Nephron (organoid): ENCODE data around the gene CCDC154.

Source experiments
- H3K27ac Mint-ChIP-seq, 3 experiments: 2 replicates each; pipeline ENCODE4 v1.8.0; 2020; ENCODE audit warnings: mixed read lengths in 3 of 3, mild to moderate bottlenecking in 2 of 3, moderate library complexity in 1 of 3
- H3K27me3 Mint-ChIP-seq: 2 replicates; pipeline ENCODE4 v1.8.0; 2021; ENCODE audit warnings: low read depth, mild to moderate bottlenecking, moderate library complexity, mixed read lengths
- H3K36me3 Mint-ChIP-seq: 2 replicates; pipeline ENCODE4 v1.8.0; 2020; ENCODE audit warnings: low read depth, mixed read lengths
- H3K4me1 Mint-ChIP-seq: 2 replicates; pipeline ENCODE4 v1.8.0; 2020; ENCODE audit warnings: mixed read lengths
- H3K4me3 Mint-ChIP-seq, 3 experiments: 2 replicates each; pipeline ENCODE4 v1.8.0; 2020; ENCODE audit warnings: mild to moderate bottlenecking in 3 of 3, mixed read lengths in 3 of 3, moderate library complexity in 2 of 3
- H3K9me3 Mint-ChIP-seq: 2 replicates; pipeline ENCODE4 v1.8.0; 2020; ENCODE audit warnings: mixed read lengths
- CTCF ChIP-seq, 3 experiments: fragments of 200-600 bp; sonication (generic); IDR thresholded peaks; one replicate each; pipeline ENCODE4 v1.5.0; 2021; ENCODE audit warnings: antibody characterized with exemption in 3 of 3; ENCODE audit not compliant: unreplicated experiment in 3 of 3

The CCDC154 gene

GRCh38 chr16:1430214-1430758, 14.1 kb downstream of the CCDC154 start:
- no peak for TF ChIP-seq CTCF (IDR thresholded peaks at IDR 0.05; ENCODE audit: unreplicated experiment in 3 of 3)
- H3K36me3 Mint-ChIP-seq: no peaks in the 10 kb centered on the region
- H3K27ac Mint-ChIP-seq: peak overlapping the region in 1 of 3 experiments; percentile 57
- no peaks in the 10 kb centered on the region for H3K27me3 Mint-ChIP-seq
- H3K4me1 Mint-ChIP-seq: no peaks in the 10 kb centered on the region
- no peak overlapping the region for H3K4me3 Mint-ChIP-seq
- H3K9me3 Mint-ChIP-seq: no peaks in the 10 kb centered on the region

- Mint-ChIP-seq H3K4me1 (no peaks in the 10 kb centered on the region), H3K27ac (no peak overlapping the region), H3K9me3 (no peaks in the 10 kb centered on the region), H3K4me3 (no peak overlapping the region), H3K27me3 (no peaks in the 10 kb centered on the region), H3K36me3 (no peaks in the 10 kb centered on the region)
- TF ChIP-seq CTCF (IDR thresholded peaks at IDR 0.05; ENCODE audit: unreplicated experiment in 3 of 3): no peak
Observed at GRCh38 chr16:1429631-1430030, 14.7 kb downstream of the CCDC154 start.

- TF ChIP-seq CTCF (IDR thresholded peaks at IDR 0.05; ENCODE audit: unreplicated experiment in 3 of 3): no peak
- H3K4me3 Mint-ChIP-seq: no peak overlapping the region
- no peaks in the 10 kb centered on the region for H3K27me3 Mint-ChIP-seq
- no peak overlapping the region for H3K27ac Mint-ChIP-seq
- no peaks in the 10 kb centered on the region for H3K36me3 Mint-ChIP-seq
- no peaks in the 10 kb centered on the region for H3K4me1 Mint-ChIP-seq
- no peaks in the 10 kb centered on the region for H3K9me3 Mint-ChIP-seq
Observed at GRCh38 chr16:1429012-1429411, 15.3 kb downstream of the CCDC154 start.

GRCh38 chr16:1428511-1428910, 15.8 kb downstream of the CCDC154 start:
- no peak overlapping the region for H3K4me3 Mint-ChIP-seq
- TF ChIP-seq CTCF (IDR thresholded peaks at IDR 0.05; ENCODE audit: unreplicated experiment in 3 of 3): peak in 1 of 3 experiments; percentile 8
- H3K4me1 Mint-ChIP-seq: no peaks in the 10 kb centered on the region
- H3K27me3 Mint-ChIP-seq: no peaks in the 10 kb centered on the region
- H3K9me3 Mint-ChIP-seq: no peaks in the 10 kb centered on the region
- H3K27ac Mint-ChIP-seq: no peak overlapping the region
- peaks cover 3% of the 10 kb centered on the region for H3K36me3 Mint-ChIP-seq

GRCh38 chr16:1427473-1428461, 16.6 kb downstream of the CCDC154 start:
- no peaks in the 10 kb centered on the region for H3K4me1 Mint-ChIP-seq
- H3K27me3 Mint-ChIP-seq: no peaks in the 10 kb centered on the region
- no peaks in the 10 kb centered on the region for H3K9me3 Mint-ChIP-seq
- TF ChIP-seq CTCF (IDR thresholded peaks at IDR 0.05; ENCODE audit: unreplicated experiment in 3 of 3): no peak
- H3K36me3 Mint-ChIP-seq: peaks cover 3% of the 10 kb centered on the region
- H3K27ac Mint-ChIP-seq: no peak overlapping the region
- no peak overlapping the region for H3K4me3 Mint-ChIP-seq
